RWPE1 (cell line): ENCODE results near the gene ZNF385A.

Experiments
- CTCF ChIA-PET: fragments of 350-600 bp; sonication (Branson Sonifier 250); formaldehyde crosslinking; extraction: SDS; loops from one replicate; lab custom pipeline; 2021; lab: Yijun Ruan, JAX
- POLR2A ChIA-PET: fragments of 400-600 bp; formaldehyde crosslinking; extraction: SDS; loops from one replicate; lab custom pipeline; 2020; ENCODE audit warnings: antibody characterized with exemption; ENCODE audit not compliant: low non-redundant PET; lab: Yijun Ruan, JAX
- DNase-seq: peaks from one replicate; pipeline ENCODE4 v3.0.0; 2012; ENCODE audit warnings: low spot score
- H3K27ac ChIP-seq: fragments of 450-650 bp; 2 replicates; pipeline ENCODE4 v1.5.1; 2017
- TF ChIP-seq, protein P1 (sequence below): fragments of 450-650 bp; conservative IDR thresholded peaks from 2 replicates; pipeline ENCODE4 v1.5.1; 2017; ENCODE audit warnings: low read depth, mild to moderate bottlenecking

The ZNF385A gene

DNA sequence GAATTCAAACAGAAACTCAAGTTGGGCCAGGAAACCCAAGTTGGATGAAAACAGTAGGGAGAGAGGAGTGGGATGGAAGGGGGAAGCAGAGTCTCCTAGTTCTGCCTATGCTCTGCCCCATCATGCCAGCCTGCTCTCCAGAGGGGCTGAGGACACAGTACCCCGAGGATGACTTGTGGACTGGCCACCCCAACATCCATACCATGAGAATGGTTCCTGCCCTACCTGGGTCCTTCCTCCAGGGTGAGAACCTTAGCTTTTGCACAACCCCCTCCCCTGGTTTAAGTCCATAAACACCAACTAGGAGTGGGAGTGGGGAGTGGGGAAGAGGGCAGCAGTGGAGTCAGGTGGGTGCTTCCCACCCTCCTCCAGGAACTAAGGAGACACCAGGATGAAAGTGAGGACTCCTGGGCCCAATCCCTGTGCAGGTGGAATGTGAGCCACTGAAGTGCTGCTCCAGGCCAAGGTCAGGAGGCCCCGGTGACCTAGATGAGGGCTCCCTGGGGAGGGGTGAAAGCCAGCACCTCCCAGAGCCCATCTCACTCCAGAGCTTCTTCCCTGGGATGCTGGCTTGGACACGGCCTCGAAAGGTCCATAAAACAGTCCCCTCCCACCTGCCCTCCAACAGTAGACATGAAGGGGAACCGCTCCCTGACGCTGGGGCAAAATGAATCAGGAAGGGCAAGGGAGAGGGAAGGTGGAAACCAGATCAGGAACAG, 6.6 kb downstream of the ZNF385A start:
- no peak for DNase-seq
- ChIA-PET CTCF (interaction anchor here (0.5 kb wide), 1 partner anchor 71 kb away, joined by 3 read pairs; no protein-coding TSS in a partner anchor), POLR2A (no interaction called here)
- H3K27ac ChIP-seq = peak overlapping the region; percentile 39; the same call in 1 of the 2 replicates
- TF ChIP-seq, protein P1, sequence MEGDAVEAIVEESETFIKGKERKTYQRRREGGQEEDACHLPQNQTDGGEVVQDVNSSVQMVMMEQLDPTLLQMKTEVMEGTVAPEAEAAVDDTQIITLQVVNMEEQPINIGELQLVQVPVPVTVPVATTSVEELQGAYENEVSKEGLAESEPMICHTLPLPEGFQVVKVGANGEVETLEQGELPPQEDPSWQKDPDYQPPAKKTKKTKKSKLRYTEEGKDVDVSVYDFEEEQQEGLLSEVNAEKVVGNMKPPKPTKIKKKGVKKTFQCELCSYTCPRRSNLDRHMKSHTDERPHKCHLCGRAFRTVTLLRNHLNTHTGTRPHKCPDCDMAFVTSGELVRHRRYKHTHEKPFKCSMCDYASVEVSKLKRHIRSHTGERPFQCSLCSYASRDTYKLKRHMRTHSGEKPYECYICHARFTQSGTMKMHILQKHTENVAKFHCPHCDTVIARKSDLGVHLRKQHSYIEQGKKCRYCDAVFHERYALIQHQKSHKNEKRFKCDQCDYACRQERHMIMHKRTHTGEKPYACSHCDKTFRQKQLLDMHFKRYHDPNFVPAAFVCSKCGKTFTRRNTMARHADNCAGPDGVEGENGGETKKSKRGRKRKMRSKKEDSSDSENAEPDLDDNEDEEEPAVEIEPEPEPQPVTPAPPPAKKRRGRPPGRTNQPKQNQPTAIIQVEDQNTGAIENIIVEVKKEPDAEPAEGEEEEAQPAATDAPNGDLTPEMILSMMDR = no peak

DNA sequence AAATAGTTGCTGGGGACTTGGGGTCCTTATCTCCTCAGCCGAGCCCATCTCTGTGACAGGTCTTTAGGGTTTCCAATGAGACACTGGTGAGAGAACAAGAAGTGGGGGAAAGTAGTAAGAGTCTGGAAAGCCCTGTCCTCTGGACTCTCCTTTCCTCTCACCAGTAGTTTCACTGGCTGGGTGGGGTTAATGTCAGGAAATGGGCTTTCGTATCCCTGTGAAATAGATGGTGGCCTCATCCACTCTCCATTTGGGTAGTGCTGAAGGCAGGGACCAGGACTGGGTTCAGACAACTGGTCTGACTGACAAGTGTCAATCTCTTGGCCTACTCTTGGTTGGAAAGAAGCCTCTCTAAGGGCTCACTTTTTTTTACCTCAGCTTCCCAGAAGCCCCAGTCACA, 7.5 kb downstream of the ZNF385A start:
- TF ChIP-seq, protein P1 = no peak
- peak overlapping the region; percentile 86; the same call in 1 of the 2 replicates for H3K27ac ChIP-seq
- CTCF ChIA-PET = interaction anchor here (0.7 kb wide), 1 partner anchor 169 kb away, joined by 3 read pairs; no protein-coding TSS in a partner anchor
- POLR2A ChIA-PET = no interaction called here
- DNase-seq = no peak

DNA sequence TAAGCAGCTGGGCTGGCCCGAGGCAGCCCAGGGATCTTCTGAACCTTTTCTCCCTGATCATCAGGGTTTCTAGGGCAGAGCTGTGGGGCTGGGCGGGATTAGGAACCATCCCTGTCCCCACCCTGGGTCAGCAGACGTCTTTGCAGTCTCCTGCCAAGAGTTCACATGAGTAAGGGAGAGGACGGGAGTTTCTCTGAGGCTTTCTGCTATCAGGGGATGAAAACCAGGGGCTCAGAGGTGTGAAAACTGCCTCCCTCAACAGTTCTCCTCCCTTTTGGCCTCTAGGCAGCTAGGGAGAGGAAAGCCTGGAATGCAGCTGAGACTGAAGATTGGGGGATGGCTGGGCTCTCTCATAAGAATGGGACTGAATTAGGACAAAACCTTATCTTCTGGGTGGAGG, 7.9 kb downstream of the ZNF385A start:
- TF ChIP-seq, protein P1 = no peak
- POLR2A ChIA-PET = no interaction called here
- DNase-seq = no peak
- H3K27ac ChIP-seq = peak overlapping the region; percentile 86
- CTCF ChIA-PET = interaction anchor here (0.7 kb wide), 1 partner anchor 169 kb away, joined by 3 read pairs; no protein-coding TSS in a partner anchor

DNA sequence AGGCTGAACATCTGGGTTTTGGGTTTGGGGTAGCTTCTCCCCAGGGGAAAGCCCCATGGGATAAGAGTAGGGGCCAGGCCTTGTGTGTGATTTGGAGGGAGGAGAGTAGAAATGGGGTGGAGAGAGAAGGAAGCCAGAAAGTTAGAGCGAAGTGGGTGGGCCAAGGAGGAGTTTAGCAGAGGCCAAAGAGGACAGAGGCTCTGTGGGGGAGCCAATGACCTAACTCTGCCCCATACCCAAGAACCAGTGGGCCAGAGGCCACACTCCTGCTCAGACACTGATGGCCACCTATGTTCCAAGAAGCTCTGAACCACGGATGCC, 9.3 kb downstream of the ZNF385A start:
- DNase-seq = no peak
- ChIA-PET POLR2A (interaction anchor here (0.6 kb wide), 1 partner anchor 62 kb away, joined by 3 read pairs; no protein-coding TSS in a partner anchor), CTCF (no interaction called here)
- TF ChIP-seq, protein P1 = no peak
- peak overlapping the region; percentile 86 for H3K27ac ChIP-seq

DNA sequence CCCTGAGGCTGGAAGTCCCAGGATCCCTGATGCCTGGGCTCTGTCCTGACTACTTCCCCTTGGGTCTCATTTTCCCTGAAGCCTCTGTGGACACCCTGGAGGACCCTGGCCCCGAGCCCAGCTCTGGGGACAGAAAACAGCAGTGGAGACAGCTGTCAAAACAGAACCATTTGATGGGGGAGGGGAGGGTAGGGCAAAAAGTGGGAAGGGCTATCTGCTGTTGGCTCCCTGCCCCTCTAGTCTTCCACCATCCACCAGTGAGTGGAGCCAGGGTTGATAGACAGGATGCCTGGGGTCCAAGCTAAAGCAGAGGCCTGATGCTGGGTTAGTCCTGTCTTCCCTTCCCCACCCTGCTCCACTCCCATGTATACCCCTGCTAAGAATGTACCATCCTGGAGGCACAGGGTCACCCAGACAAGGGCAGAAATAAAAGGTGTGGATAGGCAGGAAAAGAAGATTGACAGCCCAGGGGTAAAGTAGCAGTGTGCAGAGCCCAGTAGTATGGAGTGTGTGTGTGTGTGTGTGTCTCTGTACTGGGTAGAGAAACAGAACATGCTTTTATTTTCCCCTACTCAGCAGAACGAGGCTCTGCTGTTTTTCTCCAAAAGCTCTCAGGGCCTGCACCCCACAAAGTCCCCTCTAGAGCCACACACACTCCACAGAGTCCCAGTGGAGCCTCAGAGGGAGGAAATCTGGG, 9.8 kb downstream of the ZNF385A start:
- no peak for DNase-seq
- TF ChIP-seq, protein P1 = no peak
- CTCF ChIA-PET = interaction anchor here (0.6 kb wide), 1 partner anchor 24 kb away, joined by 3 read pairs; no protein-coding TSS in a partner anchor
- POLR2A ChIA-PET = interaction anchor here (0.6 kb wide), 1 partner anchor 63 kb away, joined by 3 read pairs; no protein-coding TSS in a partner anchor
- peak overlapping the region; percentile 86 for H3K27ac ChIP-seq
